ENCODE measurements around the gene ZFP14.

GRCh38 chr19:36401475-36401874, 22.5 kb upstream of the ZFP14 start:
- TF ChIP-seq CTCF (IDR thresholded peaks at IDR 0.05) (no peak), POLR2A (IDR thresholded peaks at IDR 0.05) (no peak)

All from testis (tissue), 2 donors.